GM18517 (cell line): Measurements from ENCODE around the gene ZNF146.
"Not testable (repeated sequence)": the region's sequence is repeated elsewhere in the genome, so short reads cannot be mapped to it uniquely, and the experiment has no call there.

Source experiments
- ATAC-seq: cut with Tn5 transposase; IDR thresholded peaks from one replicate; pipeline ENCODE4 v1.9.1; 2021; ENCODE audit warnings: mild to moderate bottlenecking, moderate library complexity; ENCODE audit not compliant: unreplicated experiment

ZNF146 gene

GRCh38 chr19:36233626-36234025 lies 18.7 kb downstream of the ZNF146 start:
- ATAC-seq = not testable (repeated sequence)

GRCh38 chr19:36236304-36236945 lies 21.5 kb downstream of the ZNF146 start:
- no peak for ATAC-seq

DNA sequence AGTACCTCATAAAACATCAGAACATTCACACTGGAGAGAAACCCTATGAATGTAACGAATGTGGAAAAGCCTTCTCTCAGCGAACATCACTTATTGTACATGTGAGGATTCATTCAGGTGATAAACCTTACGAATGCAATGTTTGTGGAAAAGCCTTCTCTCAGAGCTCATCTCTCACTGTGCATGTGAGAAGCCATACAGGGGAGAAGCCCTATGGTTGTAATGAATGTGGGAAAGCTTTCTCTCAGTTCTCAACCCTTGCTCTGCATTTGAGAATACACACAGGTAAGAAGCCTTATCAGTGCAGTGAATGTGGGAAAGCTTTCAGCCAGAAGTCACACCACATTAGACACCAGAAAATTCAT lies 22.0 kb downstream of the ZNF146 start:
- no peak for ATAC-seq

- ATAC-seq = no peak
These were observed 29.2 kb downstream of the ZNF146 start for GRCh38 chr19:36244066-36244465.

GRCh38 chr19:36245210-36246005 lies 30.5 kb downstream of the ZNF146 start:
- ATAC-seq = no peak

- ATAC-seq = no peak
These were observed 31.1 kb downstream of the ZNF146 start for GRCh38 chr19:36246006-36246481.

DNA sequence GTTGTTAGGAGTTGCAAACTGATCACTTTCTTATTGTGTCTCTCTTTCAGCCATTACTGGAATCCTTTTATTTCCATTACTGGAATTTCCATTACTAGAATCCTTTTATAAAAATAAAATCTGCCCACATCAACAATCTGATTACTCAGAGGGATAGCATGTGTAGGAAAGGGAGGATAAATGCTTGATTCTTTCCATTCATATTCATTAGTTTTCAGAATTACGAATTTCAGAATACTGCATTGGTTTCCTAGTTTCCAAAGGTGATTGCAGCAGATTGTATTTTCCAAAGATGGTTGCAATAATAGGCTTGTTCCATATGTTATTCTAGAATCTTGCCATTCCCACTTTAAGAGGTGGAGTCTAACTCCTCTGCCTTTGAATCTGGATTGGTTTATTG lies 37.1 kb downstream of the ZNF146 start:
- no peak for ATAC-seq

DNA sequence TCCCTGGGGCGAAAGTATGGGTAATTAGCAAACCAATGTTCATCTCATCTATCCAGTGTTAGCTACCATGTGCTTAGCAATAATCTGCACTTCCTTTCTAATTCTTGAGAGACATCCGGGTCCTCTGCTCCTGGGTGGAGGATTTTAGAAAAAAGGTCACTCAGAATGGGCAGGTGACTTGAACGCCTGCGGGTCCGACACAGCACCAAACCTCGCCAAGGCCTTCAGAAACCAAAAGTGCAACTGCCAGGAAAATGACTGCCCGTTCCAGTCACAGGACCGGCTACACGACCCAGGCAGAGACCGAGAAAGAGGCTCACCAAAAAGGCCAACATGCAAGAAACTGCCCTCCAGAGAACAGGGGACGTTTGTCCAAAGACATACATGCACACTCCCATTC lies 39.9 kb downstream of the ZNF146 start:
- ATAC-seq = no peak

- ATAC-seq = no peak
These were observed 40.4 kb downstream of the ZNF146 start for GRCh38 chr19:36255316-36255715.

GRCh38 chr19:36256064-36256463 lies 41.2 kb downstream of the ZNF146 start:
- no peak for ATAC-seq

GRCh38 chr19:36256853-36257519 lies 42.1 kb downstream of the ZNF146 start:
- no peak for ATAC-seq

DNA sequence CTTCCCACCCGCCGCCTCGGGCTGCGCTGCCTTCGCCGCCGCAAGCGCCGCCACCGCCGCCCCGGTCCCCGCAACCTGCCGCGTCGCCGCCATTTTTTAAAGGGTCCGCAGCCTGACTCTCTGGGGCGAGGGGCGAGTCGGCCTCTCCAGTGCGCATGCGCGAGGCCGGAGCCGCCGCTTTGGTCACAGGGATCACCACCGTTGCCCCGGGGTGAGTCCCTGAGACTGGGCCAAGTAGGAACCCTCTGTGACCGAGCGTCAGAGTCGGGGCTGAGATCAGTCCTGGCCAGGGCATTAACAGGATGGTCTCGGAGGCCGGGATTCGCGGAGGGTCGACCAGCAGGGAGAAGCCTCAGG lies 42.6 kb downstream of the ZNF146 start:
- no peak for ATAC-seq

GRCh38 chr19:36258028-36258875 lies 43.3 kb downstream of the ZNF146 start:
- no peak for ATAC-seq

DNA sequence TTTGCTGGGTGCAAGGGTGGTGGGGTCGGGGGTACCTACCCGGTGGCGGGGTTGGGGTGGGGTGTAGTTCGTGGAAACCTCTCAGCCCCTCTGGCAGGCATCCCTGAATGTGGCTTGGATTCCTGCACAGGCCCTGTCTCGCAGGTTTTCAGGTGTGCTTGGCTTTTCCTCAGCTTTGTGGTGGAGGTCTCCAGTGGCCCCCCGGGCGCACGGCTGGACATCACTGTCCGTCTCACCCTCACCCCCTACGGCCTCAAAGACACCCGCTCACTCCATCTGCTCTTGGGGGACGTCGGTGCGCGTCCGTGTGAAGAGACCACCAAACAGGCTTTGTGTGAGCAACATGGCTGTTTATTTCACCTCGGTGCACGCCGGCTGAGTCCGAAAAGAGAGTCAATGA lies 44.3 kb downstream of the ZNF146 start:
- ATAC-seq = no peak

DNA sequence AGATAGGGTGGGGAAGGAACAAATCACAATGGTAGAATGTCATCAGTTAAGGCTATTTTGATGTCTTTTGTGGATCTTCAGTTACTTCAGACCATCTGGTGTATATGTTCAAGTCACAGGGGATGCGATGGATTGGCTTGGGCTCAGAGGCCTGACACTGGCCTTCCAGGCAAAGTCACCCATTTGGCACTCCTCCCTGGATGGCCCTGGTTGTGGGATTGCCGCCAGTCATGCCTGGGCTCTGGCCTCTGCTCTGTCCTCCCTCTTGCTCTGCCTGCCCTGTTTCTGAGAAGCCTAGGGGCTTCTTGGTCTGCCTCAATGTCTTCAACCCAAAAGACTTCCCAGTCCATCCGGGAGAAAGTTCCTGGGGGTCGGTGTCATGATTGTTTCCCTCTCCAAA lies 50.2 kb downstream of the ZNF146 start:
- no peak for ATAC-seq

GRCh38 chr19:36265856-36266374 lies 51.0 kb downstream of the ZNF146 start:
- ATAC-seq = no peak

DNA sequence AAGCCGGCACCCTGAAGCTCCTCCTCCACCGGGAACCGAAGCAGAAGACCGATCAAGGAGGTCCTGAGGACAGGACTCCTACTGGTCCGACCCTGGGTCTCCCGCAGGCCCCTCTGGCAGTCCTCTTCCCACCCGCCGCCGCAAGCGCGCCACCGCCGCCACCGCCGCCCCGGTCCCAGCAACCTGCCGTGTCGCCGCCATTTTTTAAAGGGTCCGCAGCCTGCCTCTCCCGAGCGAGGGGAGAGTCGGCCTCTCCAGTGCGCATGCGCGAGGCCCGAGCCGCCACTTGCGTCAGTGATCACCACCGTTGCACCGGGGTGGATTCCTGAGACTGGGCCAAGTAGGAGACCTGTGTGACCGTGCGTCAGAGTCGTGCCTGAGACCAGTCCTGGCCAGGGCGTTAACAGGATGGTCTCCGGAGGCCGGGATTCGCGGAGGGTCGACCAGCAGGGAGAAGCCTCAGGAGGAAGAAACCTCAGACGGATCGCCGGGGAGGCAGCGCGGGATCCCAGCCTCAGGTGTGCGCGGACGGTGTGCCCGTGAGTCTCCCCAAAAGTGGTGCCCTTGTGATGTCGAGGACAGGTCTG lies 51.6 kb downstream of the ZNF146 start:
- no peak for ATAC-seq

DNA sequence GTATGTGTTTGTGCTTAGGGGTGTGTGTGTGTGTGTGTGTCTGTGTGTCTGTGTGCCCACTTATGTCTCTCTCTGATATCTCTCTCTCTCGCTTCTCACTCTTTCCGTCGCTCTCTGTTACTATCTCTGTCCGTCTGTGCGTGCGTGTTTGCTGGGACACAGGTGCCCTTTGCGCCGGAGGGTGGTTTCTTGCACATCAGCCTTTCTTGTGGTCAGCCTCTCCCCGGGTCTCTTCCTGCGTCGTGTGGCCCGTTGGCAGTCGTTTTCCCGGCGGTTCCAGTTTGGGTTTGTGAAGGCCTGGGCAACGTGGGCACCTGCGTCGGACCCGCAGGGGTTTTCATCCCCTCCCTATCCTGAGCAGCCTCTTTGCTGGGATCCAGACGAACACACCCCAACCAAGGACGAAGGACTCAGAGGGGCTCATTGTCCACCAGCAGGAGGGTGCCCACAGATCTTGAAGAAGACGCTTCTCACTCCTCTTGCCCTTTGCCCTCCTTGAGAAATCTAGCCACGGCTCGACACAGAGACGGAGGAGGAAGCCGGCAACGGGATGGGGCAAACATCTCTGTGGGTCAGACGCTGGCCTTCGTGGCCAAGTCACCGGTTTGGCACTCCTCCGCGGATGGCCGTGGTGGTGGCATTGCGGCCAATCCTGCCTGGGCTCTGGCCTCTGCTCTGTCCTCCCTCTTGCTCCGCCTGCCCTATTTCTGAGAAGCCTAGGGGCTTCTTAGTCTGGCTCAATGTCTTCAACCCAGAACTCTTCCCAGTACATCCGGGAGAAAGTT lies 52.3 kb downstream of the ZNF146 start:
- no peak for ATAC-seq

- ATAC-seq = not testable (repeated sequence)
These were observed 53.2 kb downstream of the ZNF146 start for GRCh38 chr19:36268081-36268480.

GRCh38 chr19:36268591-36268990 lies 53.7 kb downstream of the ZNF146 start:
- ATAC-seq = not testable (repeated sequence)
